GM21423 (cell line): Measurements from ENCODE around the gene OR6B2.

Source experiments
- ATAC-seq: cut with Tn5 transposase; IDR thresholded peaks from one replicate; pipeline ENCODE4 v1.9.1; 2021; ENCODE audit warnings: mild to moderate bottlenecking, moderate library complexity; ENCODE audit not compliant: unreplicated experiment

The OR6B2 gene

DNA sequence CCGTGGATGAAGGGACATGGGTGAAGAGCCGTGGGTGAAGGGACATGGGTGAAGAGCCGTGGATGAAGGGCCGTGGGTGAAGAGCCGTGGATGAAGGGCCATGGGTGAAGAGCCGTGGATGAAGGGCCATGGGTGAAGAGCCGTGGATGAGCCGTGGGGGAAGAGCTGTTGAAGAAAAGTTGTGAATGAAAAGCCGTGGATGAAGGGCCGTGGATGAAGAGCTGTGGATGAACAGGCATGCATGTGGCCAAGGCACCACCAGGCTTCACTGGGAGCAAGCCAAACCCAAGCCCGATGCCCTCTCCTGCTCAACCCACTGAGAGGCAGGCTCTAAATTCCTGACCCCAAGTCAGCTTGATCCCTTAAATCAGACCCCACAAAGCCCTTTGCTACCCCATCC is 12.5 kb upstream of the OR6B2 start:
- no peak for ATAC-seq

DNA sequence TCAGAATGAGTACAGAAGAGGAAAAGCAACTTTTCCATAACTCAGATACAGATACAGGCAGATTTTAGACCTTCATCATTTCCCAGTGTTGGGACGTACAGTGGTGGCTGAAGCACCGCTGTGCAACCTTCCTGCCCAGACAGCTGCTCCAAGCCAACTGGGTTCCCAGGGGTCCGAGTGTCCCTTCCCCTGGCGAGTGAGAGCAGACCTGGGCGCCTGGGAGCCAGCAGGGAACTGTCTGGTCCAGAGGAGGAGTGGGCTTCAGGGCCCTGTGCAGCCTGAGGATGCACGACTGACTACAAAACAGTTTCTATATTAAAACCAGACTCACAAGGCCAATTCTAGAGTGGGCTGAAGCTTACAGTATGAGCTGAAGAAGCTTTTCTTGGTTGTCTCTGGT is 11.1 kb upstream of the OR6B2 start:
- ATAC-seq = no peak

DNA sequence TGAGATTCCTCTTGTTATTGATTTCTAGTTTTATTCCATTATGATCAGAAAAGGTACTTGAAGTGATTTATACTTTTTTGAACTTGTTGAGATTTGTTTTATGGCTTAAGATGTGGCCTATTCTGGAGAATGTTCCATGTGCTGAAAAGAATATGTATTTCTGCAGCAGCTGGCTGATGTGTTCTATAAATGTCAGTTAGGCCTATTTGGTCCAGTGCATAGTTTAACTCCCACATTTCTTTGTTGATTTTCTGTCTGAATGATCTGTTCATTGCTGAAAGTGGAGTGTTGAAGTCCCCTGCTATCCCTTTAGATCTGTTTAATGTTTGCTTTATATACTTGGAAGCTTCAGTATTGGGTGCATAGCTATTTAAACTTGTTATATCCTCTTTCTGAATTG is 7.1 kb upstream of the OR6B2 start:
- ATAC-seq = no peak

DNA sequence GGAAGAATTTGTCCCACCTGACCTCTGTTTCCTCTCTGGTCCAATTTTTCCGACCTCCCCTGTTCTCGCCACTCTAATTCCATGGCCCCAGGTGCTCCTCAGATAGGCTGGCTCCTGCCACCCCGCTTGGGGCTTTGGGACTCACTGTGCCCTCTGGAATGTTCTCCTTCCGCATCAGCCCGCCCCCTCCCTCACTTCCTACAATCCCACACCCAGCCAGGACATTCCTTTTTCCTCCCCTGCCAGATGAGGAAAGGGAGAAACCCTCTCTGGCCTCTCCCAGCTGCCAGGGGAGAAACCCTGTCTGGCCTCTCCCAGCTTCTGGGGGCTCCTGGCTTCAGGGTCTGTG is 3.1 kb upstream of the OR6B2 start:
- ATAC-seq = no peak

DNA sequence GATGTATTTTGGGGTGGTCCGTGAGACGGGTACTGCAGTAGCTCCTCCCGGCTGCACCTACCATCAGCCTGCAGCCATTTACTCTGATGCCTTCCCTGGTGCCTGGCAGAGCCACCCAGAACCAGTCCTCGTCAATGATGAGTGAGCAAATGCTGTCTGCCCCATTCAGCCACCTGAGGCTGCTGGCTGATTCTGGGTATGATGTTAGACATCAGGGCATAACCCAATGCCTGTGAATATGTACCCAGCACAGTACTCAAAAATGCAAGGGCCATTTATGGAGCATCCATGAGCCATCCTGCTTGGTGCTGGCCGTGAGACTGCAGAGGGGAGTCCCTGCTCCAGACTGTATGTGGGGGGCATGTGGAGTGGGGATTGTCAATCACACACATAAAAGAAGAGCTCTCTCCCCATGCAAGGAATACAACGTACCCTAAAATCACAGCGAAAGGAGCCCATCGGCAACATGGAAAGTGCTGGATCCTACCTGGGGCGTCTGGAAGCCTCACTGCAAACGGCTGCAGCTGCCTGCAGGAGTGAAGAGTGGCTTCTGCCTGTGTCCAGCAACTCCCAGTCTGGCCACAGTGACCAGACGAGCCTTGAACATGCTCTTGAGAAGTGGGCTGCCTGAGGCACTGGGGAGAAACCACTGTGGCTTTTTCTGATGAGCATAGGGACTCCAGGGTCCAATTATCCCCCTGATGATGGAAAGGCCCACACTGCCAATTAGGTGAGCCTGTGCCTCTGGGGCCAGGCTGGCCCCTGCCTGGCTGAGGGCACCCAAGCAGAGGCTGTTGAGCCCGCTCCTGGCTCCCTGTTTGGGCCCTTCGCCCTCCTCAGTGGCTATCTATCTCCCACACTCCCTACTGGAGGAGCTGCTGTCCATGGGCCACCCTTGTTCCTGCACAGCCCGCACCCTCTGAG is 2.4 kb upstream of the OR6B2 start:
- no peak for ATAC-seq

DNA sequence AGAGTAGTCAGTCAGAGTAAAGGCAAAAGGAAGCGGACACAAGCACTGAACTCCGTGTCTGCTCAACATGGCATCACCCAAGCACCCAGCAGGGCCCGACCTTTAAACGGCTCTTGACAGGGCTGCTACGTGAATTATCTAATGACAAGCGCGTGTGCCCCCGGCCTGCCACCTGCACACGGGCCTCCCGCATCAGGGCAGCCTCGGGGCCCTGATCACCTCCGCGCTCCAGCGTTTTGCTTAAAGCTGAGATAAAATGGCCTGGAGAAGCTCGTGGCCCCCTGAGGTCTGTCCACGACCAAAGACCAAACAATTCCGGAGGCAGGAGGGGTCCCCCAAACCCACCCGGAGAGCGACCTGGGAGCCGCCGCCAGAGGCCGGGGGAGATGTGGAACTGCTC is 5.5 kb downstream of the OR6B2 start:
- ATAC-seq = peak; percentile 21

DNA sequence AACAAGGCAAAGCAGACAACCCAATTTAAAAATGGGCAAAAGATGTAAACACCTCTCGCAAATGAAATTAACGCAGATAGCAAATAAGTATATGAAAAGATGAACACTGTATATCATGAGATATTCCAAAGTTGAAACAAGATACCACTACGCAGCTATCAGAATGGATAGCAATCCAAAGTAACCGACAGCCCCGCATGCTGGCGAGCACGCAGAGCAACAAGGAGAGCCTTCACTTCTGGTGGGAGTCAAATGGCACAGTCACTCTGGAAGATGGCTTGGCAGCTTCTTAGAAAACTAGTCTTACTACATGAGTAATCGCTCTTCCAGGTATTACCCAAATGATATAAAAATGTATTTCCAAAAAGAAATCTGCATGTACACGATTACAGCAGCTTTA is 6.4 kb downstream of the OR6B2 start:
- ATAC-seq = no peak

DNA sequence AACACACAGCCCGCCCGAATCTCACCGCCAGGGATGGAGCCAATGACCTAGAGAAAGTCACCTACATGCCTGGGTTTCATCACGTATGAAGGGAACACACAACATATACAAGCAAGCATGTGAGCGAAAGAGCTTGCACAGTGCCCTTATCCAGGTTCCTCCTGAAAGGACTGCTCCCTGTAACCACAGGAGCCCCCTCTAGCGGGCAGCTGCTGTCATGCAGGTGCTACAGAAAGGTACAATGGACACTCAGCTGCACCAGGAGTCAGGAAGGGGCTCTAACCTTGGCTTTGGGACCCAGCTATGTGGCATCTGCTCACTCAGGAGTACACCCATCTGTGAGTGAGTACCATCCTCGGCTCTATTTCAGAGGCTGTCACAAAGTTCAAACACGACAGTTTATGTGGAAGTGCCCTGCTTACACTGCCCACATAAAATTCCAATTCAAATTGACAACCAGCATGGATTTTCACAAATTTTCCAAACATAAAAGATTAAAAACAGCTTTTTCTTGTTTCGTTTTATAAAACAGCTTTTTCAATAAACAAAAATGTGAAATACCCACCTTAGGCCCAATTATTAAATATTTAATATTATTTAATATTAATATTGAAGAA is 8.6 kb downstream of the OR6B2 start:
- ATAC-seq = no peak

DNA sequence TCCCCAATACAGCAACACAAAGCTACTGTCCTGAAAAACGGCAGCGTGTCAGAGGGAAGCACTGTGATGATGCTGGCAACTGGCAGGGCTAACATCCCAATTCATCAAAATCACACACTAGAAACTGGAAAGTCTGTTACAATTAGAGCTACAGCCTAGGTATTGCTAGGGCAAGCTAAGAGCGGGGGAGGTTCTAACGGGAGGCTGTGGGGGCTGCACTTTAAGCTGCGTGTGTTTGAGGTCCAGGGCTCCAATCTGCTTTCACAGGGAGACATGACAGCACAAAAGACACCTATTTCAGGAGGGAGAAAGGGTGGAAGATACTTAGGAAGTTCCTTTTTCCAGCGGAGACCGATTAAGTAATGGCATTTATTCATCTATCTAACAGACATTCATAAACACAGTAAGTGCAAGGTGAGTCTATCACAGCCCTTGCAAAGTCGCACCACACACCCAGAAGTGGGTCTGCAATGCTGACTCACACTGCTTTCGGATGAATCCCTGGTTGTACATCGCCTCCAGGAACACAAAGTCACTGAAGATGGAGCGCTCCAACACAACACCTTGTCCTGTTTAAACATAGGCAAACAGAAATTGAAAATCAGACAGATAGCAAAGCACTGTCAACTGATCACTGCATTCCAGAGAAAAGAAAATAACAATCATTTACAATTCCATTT is 12.0 kb downstream of the OR6B2 start:
- no peak for ATAC-seq

DNA sequence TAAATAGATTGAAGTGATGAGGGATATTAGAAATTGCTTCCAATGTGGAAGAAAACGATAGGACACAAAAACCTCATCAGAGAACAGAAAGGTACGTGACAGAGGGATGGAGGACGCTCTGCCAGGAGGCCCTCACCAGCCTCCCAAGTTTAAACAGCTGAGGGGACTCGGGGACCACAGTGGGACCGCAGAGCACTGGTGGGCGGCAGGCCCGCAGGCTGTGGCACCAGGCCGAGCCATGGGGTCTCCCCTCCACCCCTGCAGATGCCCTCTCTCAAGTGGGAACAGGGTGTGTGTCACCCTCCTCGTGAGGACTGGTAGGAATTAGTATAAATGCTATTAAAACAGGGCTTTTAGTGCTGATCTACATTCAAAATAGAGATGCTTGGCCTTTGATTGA is 15.9 kb downstream of the OR6B2 start:
- no peak for ATAC-seq

DNA sequence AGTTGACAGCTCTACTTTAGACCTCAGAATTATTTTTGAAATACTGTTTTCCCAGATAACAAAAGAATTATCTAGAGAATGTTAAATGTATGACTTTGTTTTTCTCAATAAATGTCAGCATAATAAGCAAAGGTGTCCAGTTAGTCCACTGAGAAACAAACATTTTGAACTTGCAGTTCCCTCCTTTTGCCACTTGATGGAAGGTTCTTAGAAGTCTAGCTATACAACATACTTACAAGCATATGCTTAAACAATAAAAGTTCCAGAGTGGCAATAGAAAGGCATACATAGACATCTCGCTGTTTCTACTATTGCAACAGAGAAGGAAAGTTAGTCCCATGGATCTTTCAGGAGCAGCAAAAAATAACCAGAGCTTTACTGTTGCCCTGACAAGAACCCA is 16.9 kb downstream of the OR6B2 start:
- no peak for ATAC-seq

DNA sequence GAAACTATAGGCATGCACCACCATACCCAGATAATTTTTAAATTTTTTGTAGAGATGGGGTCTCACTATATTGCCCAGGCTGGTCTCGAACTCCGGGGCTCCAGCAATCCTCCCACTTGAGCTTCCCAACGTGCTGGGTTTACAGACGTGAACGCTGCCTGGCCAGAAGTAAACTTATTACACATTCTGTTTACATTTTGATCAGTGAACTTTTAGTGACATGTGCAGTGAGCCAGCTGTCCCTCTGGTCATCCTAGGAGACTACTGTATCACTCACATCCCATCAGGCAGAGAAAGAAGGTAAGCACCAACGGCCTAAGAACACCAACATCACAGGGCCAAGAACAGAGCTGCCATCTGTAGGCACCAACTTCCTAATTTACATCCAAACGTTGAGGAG is 27.2 kb downstream of the OR6B2 start:
- no peak for ATAC-seq

DNA sequence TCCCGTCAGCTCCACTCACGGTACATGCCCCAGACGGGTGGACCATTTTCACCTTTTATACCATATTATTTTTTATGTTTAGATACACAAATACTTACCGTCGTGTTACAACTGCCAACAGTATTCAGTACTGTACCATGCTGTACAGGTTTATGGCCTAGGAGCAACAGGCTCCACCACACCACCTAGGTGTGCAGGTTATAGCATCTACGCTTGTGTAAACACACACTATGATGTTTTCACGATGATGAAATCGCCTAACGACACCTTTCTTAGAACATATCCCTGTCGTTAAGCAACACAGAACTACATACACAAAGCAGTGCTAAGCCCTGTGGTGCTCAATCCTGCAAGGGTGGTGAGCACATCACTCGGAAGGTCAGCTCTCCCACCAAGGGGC is 29.6 kb downstream of the OR6B2 start:
- no peak for ATAC-seq

DNA sequence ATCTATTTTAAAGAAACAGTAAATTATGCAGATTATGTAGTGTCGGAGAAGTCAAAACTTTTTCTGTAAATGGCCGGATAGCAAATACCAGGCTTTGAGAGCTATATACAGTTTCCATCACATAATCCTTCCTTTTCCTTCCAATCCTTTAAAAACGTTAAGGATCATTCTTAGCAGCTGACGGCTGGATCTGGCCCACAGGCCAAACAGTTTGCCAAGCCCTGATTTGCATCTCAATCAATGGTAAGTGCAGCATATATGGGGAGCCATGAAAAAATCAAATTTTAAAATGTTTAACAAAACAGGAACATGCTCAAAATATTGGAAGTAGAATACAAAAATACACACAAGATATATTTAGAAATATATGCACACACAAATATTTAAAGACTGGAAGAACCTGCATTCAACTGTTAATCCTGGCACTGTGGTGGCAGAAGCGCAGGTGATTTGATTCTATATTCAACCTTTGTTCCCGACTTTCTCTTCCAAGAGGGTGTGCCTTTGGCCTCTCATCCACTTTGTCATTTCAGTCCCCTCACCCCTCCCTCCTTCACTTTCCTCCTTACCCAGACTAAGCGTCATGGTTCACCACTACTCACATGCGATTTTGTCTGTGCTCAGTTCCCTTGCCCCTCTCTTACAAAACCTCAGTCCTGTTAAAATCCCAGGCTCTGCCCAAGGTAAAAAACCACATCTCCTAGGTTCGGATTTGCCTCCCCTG is 32.4 kb downstream of the OR6B2 start:
- ATAC-seq = no peak

DNA sequence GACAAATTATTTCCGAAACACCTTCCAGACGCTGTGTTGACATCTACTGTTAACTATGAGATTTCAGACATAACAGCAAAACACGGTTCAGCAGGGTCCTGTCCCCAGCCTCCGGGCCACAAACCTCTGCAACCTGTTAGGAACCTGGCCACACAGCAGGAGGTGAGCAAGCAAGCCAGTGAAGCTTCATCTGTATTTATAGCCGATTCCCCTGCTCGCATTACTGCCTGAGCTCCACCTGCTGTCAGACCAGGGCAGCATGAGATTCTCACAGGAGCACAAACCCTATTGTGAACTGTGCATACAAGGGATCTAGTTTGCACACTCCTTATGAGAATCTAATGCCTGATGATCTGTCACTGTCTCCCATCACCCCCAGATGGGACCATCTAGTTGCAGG is 36.1 kb downstream of the OR6B2 start:
- no peak for ATAC-seq

DNA sequence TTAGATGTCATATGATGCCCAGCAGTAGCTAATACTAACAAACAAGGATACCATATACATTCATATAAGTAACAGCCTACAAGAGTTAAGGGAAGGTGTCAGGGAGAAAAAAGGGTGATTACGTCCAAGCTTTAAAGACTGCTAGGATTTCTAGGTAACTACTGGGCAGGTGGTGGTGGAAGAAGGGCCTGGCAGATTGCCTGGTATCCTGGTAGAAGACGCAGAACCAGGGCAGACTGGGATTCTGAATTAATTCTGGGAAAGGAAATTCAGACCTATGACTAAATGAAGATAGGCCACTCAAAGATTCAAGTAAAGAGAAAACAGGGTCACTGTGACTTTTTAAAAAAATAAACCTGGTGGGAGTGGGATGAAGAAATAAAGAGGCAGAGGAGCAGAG is 36.9 kb downstream of the OR6B2 start:
- no peak for ATAC-seq

DNA sequence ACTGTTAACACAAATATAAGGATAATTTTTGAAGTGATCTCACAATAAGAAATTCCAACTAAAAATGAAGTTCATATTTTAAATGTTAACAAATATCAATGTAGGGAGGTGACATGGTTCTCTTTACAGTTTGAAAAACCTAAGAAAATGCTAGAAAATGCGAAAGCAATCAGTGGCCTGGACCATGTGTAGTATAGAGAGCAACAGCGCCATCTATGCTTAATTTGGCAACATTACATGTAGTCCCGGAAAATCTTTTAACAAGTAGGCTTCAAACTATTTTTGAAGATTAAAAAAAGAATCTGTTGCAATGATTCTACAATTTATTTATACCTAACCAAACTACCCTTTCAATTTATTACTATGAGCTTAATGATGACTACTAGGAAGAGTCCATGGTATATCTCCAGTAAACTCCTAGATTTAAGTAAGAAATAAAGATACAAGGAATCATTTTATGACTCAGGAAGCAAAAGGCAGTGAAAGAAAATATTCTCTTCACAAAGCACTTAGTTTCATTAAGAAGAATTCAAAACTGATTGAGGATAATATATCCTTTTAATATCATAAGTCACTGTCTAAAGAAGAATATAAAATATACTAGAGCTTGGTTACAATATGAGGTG is 38.4 kb downstream of the OR6B2 start:
- no peak for ATAC-seq

DNA sequence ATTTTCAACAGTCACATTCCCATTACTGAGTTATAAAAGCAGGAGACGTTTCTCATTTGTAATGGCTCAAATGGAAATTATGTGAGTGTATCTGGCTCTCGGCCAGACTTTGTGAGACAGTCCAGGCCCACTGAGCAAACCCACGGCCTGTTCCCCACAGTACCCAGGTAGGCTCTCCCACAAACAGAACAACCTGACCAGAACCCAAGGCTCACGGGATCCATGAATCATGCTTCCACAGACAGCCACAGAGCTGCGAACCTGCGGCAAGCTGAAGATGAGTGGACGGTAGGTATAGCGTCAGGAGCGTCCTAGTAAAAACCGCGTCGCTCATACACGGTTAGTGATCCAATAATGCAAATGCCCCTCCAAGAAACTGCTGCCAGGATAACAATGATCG is 39.3 kb downstream of the OR6B2 start:
- no peak for ATAC-seq

DNA sequence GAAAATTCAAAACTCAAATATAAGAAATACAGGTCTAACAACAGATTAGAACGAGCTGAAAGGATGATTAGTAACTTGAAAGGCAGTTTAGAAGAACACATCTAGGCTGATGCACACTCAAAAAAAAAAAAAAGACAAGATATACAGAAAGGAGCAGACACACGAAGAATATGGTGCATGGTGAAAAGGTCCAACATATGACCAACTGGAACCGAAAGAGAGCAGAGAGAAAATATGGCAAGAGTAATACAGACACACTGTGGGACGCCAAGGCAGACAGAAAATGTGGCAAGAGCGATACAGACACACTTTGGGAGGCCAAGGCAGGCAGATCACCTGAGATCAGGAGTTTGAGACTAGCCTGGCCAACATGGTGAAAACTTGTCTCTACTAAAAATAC is 44.9 kb downstream of the OR6B2 start:
- ATAC-seq = no peak

DNA sequence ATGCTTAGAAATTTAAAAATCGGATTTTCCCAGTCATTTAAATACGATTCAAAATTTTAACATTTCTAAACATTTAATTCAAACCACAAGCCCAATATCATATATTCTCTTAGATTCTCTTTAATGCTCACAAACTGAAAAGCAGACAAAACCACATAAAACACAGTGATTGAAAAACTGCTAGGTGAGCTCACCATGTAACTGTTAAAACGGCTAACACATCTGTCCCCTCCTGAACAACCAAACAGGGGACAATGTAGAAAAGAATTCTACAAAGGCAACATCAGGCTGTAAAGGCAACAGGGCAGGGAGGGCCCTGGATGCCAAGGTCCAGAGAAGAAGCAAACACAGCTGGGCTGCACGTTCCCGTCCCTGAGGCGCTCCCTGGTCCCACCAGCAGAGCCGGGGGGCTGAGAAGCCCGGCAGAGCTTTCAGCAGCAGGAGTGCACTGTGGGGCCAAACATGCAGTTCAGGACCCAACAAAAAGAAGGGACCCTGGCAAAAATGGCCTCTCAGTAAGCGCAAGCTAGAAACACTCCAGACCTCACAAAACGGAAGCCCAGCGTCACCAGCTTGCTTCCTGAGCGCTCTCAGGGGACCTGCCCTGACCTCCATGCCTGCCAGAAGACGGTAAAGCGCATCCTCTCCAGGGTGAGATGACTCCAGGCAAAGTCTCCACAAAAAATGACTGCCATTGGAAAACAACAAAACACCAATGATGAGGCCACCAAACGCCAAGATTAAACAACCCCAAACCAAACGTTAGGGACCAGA is 45.6 kb downstream of the OR6B2 start:
- ATAC-seq = no peak
